ENCODE results near the gene SV2C. TPM values are rescaled to one million over a fixed set of nuclear protein-coding genes. Genes with fewer than 3 reads are reported as not detected.

The SV2C gene
- total RNA-seq, 1 experiment from 2014 or later = not detected

DNA sequence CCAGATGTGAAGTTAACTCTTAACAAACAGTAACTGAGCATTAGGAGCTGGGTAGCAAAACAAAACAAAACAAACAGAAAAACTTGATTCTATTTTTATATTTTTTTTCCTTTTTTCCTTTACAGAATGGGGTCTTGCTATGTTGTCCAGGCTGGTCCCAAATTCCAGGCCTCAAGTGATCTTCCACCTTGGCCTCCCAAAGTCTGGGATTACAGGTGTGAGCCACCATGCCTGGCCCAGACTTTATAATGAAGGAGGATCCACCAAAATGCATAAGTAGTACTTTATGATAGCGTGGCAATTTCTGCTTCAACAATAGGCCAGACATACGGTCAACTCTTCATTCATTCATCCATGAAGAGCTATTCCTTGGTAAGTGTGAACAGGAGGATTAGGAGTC is 314.0 kb downstream of the SV2C start:
- no peak for DNase-seq (ENCODE audit: extremely low read depth, low read depth)

DNA sequence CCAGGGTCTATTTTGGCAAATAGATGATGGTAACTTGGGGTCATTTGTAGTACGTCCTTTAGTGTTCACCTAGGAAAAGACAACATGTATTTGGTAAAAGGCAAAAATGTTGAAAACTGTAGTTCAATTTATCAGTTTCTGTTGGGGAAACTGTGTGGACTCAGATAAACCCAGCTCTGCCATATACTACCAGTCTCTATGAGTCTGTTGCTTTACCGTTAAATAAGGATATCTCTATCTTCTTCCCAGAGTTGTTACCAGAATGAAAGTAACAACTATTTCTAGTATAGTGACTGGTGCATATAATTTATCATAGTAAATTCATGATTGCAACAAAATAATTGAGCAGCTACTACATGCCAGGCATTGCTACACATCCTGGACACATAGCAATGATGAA is 316.1 kb downstream of the SV2C start:
- DNase-seq (ENCODE audit: extremely low read depth, low read depth) = no peak

DNA sequence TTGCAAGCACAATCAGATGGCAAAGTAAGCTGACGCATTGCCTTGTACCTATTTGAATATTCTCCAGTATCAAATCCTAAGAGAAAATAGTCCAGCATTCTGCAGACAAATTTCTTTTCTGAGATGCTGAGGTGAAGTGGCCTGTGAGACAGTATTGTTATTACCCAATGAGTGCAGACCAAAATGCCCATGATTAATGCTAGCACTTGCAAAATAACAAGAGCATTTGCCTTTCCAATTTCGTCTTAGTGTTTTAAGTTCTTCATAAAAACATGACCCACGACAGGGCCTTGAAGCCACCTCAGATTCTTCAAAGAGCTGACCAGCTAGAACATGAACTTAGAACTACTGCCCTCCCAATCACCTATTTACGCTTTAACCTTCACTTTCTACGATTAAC is 317.3 kb downstream of the SV2C start:
- DNase-seq (ENCODE audit: extremely low read depth, low read depth) = no peak

DNA sequence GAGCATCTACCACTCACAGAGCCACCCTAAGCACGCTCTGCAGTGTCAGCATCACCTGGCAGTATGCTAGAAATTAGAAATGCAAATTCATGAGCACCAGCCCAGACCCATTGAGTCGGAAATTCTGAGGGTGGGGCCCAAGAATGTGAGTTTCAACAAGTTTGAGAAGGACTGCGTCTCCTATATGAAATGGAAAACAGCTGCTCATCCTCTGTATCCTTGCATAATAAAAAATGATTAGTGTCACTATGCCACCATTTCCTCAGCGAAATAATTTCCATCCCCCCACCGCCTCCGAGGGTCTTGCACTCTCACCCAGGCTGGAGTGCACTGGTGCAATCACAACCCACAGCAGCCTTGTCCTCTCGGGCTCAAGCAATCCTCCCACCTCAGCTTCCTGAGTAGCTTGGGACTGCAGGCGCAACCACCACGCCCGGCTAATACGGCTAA is 318.6 kb downstream of the SV2C start:
- no peak for DNase-seq (ENCODE audit: extremely low read depth, low read depth)

DNA sequence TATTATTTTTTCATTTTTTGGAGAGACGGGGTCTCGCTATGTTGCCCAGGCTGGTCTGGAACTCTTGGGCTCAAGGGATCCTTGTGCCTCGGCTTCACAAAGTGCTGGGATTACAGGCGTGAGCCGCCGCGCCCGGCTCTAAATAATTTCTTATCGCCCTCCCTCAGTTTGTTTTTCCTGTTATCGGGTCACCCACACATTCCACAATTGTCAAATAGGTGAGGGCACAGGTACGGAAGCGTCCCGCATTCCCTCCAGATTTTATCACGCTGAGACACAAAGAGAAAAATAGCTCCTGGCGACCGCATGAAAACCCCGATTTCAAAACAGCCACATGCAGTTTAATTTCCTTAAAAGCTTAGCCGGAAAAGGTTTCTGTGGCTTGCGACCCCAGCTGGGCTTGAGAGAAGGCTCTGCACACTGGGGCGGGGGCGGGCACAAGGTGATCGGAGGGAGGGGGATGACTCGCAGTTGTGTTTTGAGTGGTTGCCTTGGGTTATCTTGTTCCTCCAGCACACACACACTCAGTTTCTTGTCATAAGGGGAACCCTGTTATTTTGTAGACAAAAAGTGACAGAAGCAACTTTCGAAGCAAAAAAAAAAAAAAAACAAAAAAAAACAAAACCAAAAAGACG is 319.2 kb downstream of the SV2C start:
- no peak for DNase-seq (ENCODE audit: extremely low read depth, low read depth)

DNA sequence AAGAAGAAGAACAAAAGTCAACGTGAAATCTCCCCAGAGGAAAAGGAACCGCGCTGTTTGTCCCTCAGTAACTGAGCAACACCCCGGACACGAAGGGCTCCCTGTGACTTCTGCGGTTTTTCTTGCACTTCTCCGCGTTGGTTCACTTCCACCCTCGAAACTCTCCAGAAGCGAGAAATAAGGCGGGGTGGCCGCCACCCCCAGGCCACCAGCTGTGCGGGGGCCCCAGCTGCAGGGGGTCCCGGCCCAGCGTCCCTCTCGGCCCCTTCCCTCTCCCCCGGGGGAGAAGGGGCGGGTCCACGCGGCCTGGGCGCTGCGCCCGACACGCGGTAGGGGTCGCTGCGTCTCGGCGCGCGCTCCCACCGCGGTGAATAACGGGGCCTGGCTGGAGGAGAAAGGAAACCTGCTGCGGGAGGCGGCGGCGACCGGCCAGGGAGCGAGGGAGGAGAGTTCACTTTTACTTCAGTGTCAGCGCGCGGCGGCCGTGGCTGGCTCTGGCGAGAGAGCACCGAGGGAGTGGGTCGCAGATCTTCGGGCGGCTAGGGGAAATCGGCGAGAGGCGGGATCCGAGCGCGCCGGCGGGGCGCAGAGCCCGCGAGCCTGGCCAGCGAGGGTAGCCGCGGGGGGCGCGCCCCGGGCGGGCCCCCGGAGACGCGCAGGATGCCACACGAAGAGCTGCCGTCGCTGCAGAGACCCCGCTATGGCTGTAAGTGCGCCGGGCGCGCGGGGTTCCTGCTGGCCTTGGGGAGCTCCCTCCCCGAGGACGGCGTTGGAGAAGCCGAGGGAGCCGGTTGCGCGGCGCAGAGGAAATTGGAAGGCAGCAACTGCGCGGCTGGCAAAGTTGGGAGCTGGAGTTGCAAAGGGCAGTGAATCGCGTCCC is 319.9 kb downstream of the SV2C start, which contains the start of gene IQGAP2:
TSS of gene IQGAP2 (plus strand) at position 400 of the 880 bp plus-strand sequence. CDS start at position 661, 261 bp downstream.
- peak; percentile 46 for DNase-seq (ENCODE audit: extremely low read depth, low read depth)

Small RNAs within 50 kb of the gene (small RNA-seq; reads per million reads assigned to genes)
- gene AC113404.2 (0 reads per million in 2 experiments), gene RNA5SP186 (0 reads per million in 2 experiments)

Measured in NCI-H460 (cell line).